HepG2 (cell line): ENCODE measurements around the gene ALPL. TPM values are rescaled to one million over a fixed set of nuclear protein-coding genes. Genes with fewer than 3 reads are reported as not detected.

ENCODE experiments used
- CEBPB ChIP-seq: IDR thresholded peaks from 2 replicates; pipeline ENCODE4 v1.6.1; 2011; ENCODE audit warnings: low read depth, low read length, improper control_type of control experiment, borderline replicate concordance
- CEBPG ChIP-seq: IDR thresholded peaks from 2 replicates; pipeline ENCODE4 v1.6.1; 2016
- CHD2 ChIP-seq: IDR thresholded peaks from 2 replicates; pipeline ENCODE4 v1.6.1; 2011; ENCODE audit warnings: low read depth, low read length, improper control_type of control experiment
- HNRNPUL1 ChIP-seq: fragments of 200-400 bp; formaldehyde crosslinking; IDR thresholded peaks from 2 replicates; pipeline ENCODE4 v1.6.1; 2017; ENCODE audit warnings: low read depth, mild to moderate bottlenecking, low read length, moderate library complexity
- MXI1 ChIP-seq: IDR thresholded peaks from 3 replicates; pipeline ENCODE4 v1.6.1; 2012; ENCODE audit warnings: low read depth, low read length, inconsistent platforms, borderline replicate concordance
- PHB2 ChIP-seq: fragments of 450-650 bp; IDR thresholded peaks from 2 replicates; pipeline ENCODE4 v1.6.1; 2018; ENCODE audit not compliant: partially characterized antibody
- SALL2 ChIP-seq: sonication (generic); formaldehyde crosslinking; IDR thresholded peaks from 2 replicates; pipeline ENCODE4 v1.8.1; 2023; ENCODE audit warnings: mild to moderate bottlenecking, missing genetic modification reagents, inconsistent platforms
- TEAD2 ChIP-seq: sonication (generic); formaldehyde crosslinking; IDR thresholded peaks from 2 replicates; pipeline ENCODE4 v1.9.0; 2021; ENCODE audit warnings: missing genetic modification reagents
- ZNF30 ChIP-seq: sonication (generic); formaldehyde crosslinking; IDR thresholded peaks from 2 replicates; pipeline ENCODE4 v1.5.0; 2020; ENCODE audit warnings: mild to moderate bottlenecking, missing genetic modification reagents
- polyA plus RNA-seq, 8 experiments: library from polyadenylated mRNA; depleted of rRNA in 3 of 8; stranded (reverse) in 7 of 8; unstranded in 1 of 8; fragments of >200 nt; fragmentation: Illumina TruSeq in 4 of 8; extraction: Trizol in 4 of 8; gene quantifications; 2 replicates each; pipeline versions ENCODE4 v1.2.1 to v1.2.3, GENCODE V29; 2011 to 2016; ENCODE audit warnings: low read depth in 4 of 8, missing spikeins in 1 of 8, mixed read lengths in 1 of 8; ENCODE audit not compliant: insufficient read depth in 1 of 8
- total RNA-seq, 5 experiments: library from RNA; depleted of rRNA; stranded (reverse); fragments of >200 nt; fragmentation: Illumina TruSeq; extraction: Trizol; gene quantifications; 2 replicates each; pipeline ENCODE4 v1.2.3, GENCODE V29; 2016; ENCODE audit warnings: low read depth in 1 of 5
- TF ChIP-seq, protein P1 (sequence below): sonication (generic); formaldehyde crosslinking; IDR thresholded peaks from 2 replicates; pipeline ENCODE4 v1.9.0; 2021; ENCODE audit warnings: missing genetic modification reagents, mild to moderate bottlenecking, borderline replicate concordance
- TF ChIP-seq, protein P2 (sequence below): sonication (generic); formaldehyde crosslinking; IDR thresholded peaks from 2 replicates; pipeline ENCODE4 v1.4.0; 2020; ENCODE audit warnings: missing genetic modification reagents, low read depth, mild to moderate bottlenecking, borderline replicate concordance
- TF ChIP-seq, protein P3 (sequence below): sonication (generic); formaldehyde crosslinking; IDR thresholded peaks from 2 replicates; pipeline ENCODE4 v1.5.0; 2020; ENCODE audit warnings: mild to moderate bottlenecking, missing genetic modification reagents
- TF ChIP-seq, protein P4 (sequence below): sonication (generic); formaldehyde crosslinking; IDR thresholded peaks from 2 replicates; pipeline ENCODE4 v1.4.0; 2020; ENCODE audit warnings: missing genetic modification reagents
- TF ChIP-seq, protein P5 (sequence below): sonication (generic); formaldehyde crosslinking; IDR thresholded peaks from 2 replicates; pipeline ENCODE4 v1.4.0; 2020; ENCODE audit warnings: mild to moderate bottlenecking, missing genetic modification reagents
- TF ChIP-seq, protein P6 (sequence below): sonication (generic); formaldehyde crosslinking; IDR thresholded peaks from 2 replicates; pipeline ENCODE4 v1.5.1; 2020; ENCODE audit warnings: mild to moderate bottlenecking, missing genetic modification reagents, borderline replicate concordance
- TF ChIP-seq, protein P7 (sequence below): IDR thresholded peaks from 2 replicates; pipeline ENCODE4 v1.6.1; 2012; ENCODE audit warnings: inconsistent platforms

ALPL gene
- total and polyA plus RNA-seq, 2 of the 13 experiments (the other 11 are each of a cell fraction or from before 2014, with no cell fraction given): 0.12 TPM; not detected in 1

DNA sequence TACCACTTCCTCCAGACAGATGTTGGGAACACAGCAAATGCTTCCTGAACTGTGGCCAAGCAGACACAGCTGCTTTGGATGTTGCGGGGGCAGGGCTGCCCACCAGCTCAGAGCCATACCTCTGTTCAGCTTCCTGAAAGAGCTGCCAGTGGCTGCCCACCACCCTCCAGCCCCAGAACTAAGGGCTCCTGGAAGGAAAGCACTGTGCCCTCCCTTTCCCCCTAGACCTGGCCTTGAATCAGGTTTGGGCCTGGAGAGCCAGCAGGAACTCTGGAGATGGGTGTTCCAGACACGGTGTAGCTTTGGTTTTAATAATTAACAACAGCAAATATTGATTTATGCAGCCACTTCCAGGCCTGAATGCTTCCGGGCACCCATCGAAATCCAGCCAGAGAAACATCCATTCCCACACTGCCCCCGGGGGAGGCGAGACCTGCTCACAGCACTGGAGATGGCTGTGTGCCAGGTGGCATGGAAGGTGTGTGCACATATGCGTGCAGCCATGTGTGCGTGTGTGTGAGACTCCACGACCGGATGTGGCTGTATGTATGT is 114.3 kb downstream of the ALPL start (continued):
- TF ChIP-seq, protein P1, sequence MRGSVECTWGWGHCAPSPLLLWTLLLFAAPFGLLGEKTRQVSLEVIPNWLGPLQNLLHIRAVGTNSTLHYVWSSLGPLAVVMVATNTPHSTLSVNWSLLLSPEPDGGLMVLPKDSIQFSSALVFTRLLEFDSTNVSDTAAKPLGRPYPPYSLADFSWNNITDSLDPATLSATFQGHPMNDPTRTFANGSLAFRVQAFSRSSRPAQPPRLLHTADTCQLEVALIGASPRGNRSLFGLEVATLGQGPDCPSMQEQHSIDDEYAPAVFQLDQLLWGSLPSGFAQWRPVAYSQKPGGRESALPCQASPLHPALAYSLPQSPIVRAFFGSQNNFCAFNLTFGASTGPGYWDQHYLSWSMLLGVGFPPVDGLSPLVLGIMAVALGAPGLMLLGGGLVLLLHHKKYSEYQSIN (CRISPR knock-in tag): no peak
- TF ChIP-seq, protein P2, sequence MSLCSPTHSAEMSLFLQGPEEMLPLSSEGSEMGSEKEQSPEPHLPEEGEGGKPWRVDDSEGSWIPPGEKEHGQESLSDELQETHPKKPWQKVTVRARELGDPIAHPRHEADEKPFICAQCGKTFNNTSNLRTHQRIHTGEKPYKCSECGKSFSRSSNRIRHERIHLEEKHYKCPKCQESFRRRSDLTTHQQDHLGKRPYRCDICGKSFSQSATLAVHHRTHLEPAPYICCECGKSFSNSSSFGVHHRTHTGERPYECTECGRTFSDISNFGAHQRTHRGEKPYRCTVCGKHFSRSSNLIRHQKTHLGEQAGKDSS (CRISPR knock-in tag): no peak; the same call in 1 of the 2 replicates
- TF ChIP-seq SALL2 (CRISPR knock-in tag) (0 out of 2 replicates have a peak, but pooled peaks have one; percentile 62), CEBPB (no peak), ZNF30 (CRISPR knock-in tag) (no peak), MXI1 (peak; percentile 70; the same call in 1 of the 3 replicates), CHD2 (no peak), TEAD2 (CRISPR knock-in tag) (no peak), CEBPG (CRISPR knock-in tag) (peak; percentile 45; the same call in 1 of the 2 replicates), HNRNPUL1 (no peak), PHB2 (no peak)
- TF ChIP-seq, protein P3, sequence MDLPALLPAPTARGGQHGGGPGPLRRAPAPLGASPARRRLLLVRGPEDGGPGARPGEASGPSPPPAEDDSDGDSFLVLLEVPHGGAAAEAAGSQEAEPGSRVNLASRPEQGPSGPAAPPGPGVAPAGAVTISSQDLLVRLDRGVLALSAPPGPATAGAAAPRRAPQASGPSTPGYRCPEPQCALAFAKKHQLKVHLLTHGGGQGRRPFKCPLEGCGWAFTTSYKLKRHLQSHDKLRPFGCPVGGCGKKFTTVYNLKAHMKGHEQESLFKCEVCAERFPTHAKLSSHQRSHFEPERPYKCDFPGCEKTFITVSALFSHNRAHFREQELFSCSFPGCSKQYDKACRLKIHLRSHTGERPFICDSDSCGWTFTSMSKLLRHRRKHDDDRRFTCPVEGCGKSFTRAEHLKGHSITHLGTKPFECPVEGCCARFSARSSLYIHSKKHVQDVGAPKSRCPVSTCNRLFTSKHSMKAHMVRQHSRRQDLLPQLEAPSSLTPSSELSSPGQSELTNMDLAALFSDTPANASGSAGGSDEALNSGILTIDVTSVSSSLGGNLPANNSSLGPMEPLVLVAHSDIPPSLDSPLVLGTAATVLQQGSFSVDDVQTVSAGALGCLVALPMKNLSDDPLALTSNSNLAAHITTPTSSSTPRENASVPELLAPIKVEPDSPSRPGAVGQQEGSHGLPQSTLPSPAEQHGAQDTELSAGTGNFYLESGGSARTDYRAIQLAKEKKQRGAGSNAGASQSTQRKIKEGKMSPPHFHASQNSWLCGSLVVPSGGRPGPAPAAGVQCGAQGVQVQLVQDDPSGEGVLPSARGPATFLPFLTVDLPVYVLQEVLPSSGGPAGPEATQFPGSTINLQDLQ: no peak
- TF ChIP-seq, protein P4, sequence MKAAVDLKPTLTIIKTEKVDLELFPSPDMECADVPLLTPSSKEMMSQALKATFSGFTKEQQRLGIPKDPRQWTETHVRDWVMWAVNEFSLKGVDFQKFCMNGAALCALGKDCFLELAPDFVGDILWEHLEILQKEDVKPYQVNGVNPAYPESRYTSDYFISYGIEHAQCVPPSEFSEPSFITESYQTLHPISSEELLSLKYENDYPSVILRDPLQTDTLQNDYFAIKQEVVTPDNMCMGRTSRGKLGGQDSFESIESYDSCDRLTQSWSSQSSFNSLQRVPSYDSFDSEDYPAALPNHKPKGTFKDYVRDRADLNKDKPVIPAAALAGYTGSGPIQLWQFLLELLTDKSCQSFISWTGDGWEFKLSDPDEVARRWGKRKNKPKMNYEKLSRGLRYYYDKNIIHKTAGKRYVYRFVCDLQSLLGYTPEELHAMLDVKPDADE: no peak
- TF ChIP-seq, protein P5, sequence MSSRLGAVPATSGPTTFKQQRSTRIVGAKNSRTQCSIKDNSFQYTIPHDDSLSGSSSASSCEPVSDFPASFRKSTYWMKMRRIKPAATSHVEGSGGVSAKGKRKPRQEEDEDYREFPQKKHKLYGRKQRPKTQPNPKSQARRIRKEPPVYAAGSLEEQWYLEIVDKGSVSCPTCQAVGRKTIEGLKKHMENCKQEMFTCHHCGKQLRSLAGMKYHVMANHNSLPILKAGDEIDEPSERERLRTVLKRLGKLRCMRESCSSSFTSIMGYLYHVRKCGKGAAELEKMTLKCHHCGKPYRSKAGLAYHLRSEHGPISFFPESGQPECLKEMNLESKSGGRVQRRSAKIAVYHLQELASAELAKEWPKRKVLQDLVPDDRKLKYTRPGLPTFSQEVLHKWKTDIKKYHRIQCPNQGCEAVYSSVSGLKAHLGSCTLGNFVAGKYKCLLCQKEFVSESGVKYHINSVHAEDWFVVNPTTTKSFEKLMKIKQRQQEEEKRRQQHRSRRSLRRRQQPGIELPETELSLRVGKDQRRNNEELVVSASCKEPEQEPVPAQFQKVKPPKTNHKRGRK (CRISPR knock-in tag): no peak
- TF ChIP-seq, protein P6, sequence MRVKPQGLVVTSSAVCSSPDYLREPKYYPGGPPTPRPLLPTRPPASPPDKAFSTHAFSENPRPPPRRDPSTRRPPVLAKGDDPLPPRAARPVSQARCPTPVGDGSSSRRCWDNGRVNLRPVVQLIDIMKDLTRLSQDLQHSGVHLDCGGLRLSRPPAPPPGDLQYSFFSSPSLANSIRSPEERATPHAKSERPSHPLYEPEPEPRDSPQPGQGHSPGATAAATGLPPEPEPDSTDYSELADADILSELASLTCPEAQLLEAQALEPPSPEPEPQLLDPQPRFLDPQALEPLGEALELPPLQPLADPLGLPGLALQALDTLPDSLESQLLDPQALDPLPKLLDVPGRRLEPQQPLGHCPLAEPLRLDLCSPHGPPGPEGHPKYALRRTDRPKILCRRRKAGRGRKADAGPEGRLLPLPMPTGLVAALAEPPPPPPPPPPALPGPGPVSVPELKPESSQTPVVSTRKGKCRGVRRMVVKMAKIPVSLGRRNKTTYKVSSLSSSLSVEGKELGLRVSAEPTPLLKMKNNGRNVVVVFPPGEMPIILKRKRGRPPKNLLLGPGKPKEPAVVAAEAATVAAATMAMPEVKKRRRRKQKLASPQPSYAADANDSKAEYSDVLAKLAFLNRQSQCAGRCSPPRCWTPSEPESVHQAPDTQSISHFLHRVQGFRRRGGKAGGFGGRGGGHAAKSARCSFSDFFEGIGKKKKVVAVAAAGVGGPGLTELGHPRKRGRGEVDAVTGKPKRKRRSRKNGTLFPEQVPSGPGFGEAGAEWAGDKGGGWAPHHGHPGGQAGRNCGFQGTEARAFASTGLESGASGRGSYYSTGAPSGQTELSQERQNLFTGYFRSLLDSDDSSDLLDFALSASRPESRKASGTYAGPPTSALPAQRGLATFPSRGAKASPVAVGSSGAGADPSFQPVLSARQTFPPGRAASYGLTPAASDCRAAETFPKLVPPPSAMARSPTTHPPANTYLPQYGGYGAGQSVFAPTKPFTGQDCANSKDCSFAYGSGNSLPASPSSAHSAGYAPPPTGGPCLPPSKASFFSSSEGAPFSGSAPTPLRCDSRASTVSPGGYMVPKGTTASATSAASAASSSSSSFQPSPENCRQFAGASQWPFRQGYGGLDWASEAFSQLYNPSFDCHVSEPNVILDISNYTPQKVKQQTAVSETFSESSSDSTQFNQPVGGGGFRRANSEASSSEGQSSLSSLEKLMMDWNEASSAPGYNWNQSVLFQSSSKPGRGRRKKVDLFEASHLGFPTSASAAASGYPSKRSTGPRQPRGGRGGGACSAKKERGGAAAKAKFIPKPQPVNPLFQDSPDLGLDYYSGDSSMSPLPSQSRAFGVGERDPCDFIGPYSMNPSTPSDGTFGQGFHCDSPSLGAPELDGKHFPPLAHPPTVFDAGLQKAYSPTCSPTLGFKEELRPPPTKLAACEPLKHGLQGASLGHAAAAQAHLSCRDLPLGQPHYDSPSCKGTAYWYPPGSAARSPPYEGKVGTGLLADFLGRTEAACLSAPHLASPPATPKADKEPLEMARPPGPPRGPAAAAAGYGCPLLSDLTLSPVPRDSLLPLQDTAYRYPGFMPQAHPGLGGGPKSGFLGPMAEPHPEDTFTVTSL (CRISPR knock-in tag): no peak
- TF ChIP-seq, protein P7, sequence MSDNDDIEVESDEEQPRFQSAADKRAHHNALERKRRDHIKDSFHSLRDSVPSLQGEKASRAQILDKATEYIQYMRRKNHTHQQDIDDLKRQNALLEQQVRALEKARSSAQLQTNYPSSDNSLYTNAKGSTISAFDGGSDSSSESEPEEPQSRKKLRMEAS: peak; percentile 83
